ENCODE results near the gene BAHCC1.

Gene BAHCC1

GRCh38 chr17:81392909-81393654 is 2.2 kb upstream of the BAHCC1 start (continued):
- TF ChIP-seq PRDM4 (tag by site-specific recombination; IDR thresholded peaks at IDR 0.05) = peak; percentile 66
- 0 out of 2 replicates have a peak, but pooled peaks have one; percentile 45 for TF ChIP-seq ZSCAN18 (tag by site-specific recombination; IDR thresholded peaks at IDR 0.05)
- TF ChIP-seq ZNF23 (tag by site-specific recombination; IDR thresholded peaks at IDR 0.05; ENCODE audit: borderline replicate concordance) = peak; percentile 72; the same call in 1 of the 2 replicates
- peak; percentile 73 for TF ChIP-seq ZBTB10 (tag by site-specific recombination; IDR thresholded peaks at IDR 0.05)
- 0 out of 2 replicates have a peak, but pooled peaks have one; percentile 50 for TF ChIP-seq INSM2 (tag by site-specific recombination; IDR thresholded peaks at IDR 0.05)
- peak; percentile 49; the same call in 1 of the 2 replicates for TF ChIP-seq ZNF623 (tag by site-specific recombination; IDR thresholded peaks at IDR 0.05)
- TF ChIP-seq SP2 (tag by site-specific recombination; IDR thresholded peaks at IDR 0.05) = peak; percentile 48
- no peak for TF ChIP-seq ZNF19 (tag by site-specific recombination; IDR thresholded peaks at IDR 0.05; ENCODE audit: low read depth)
- TF ChIP-seq IKZF3 (tag by site-specific recombination; IDR thresholded peaks at IDR 0.05) = no peak
- peak; percentile 72 for TF ChIP-seq ZNF2 (tag by site-specific recombination; IDR thresholded peaks at IDR 0.05)
- peak; percentile 84 for TF ChIP-seq ZNF341 (tag by site-specific recombination; IDR thresholded peaks at IDR 0.05; ENCODE audit: low read depth)
- 0 out of 2 replicates have a peak, but pooled peaks have one; percentile 20 for TF ChIP-seq ZSCAN4 (tag by site-specific recombination; IDR thresholded peaks at IDR 0.05)
- peak; percentile 16; the same call in 1 of the 2 replicates for TF ChIP-seq ZNF843 (tag by site-specific recombination; IDR thresholded peaks at IDR 0.05)
- TF ChIP-seq ZNF391 (tag by site-specific recombination; IDR thresholded peaks at IDR 0.05; ENCODE audit: borderline replicate concordance, low read depth) = peak; percentile 61; the same call in 1 of the 2 replicates
- TF ChIP-seq CTCF (tag by site-specific recombination; IDR thresholded peaks at IDR 0.05) = 0 out of 2 replicates have a peak, but pooled peaks have one; percentile 28
- 0 out of 2 replicates have a peak, but pooled peaks have one; percentile 15 for TF ChIP-seq ZNF791 (tag by site-specific recombination; IDR thresholded peaks at IDR 0.05)
- TF ChIP-seq ZEB2 (tag by site-specific recombination; IDR thresholded peaks at IDR 0.05) = peak; percentile 68; the same call in 1 of the 2 replicates
- peak; percentile 60 for TF ChIP-seq ZNF335 (tag by site-specific recombination; conservative IDR thresholded peaks at IDR 0.05)
- no peak for TF ChIP-seq ZNF416 (tag by site-specific recombination; IDR thresholded peaks at IDR 0.05)
- TF ChIP-seq ZIC2 (tag by site-specific recombination; IDR thresholded peaks at IDR 0.05) = no peak
- TF ChIP-seq ZSCAN30 (tag by site-specific recombination; IDR thresholded peaks at IDR 0.05) = peak; percentile 63; the same call in 1 of the 2 replicates
- peak; percentile 91 for TF ChIP-seq ZNF473 (tag by site-specific recombination; IDR thresholded peaks at IDR 0.05)
- TF ChIP-seq REST (tag by site-specific recombination; IDR thresholded peaks at IDR 0.05) = peak; percentile 40; the same call in 1 of the 2 replicates

Data from HEK293 (cell line).